EH (cell line): ENCODE data around the gene DAB2IP.
A peak's percentile ranks its signal among the peaks of the same experiment; 100 is the strongest.
"Not testable (repeated sequence)": the region's sequence is repeated elsewhere in the genome, so short reads cannot be mapped to it uniquely, and the experiment has no call there.

Experiments
- DNase-seq: peaks from one replicate; pipeline ENCODE4 v3.0.0-alpha.2; 2015; ENCODE audit warnings: low read depth

The DAB2IP gene

GRCh38 chr9:121776739-121777637 is 125.6 kb downstream of the DAB2IP start:
- no peak for DNase-seq

GRCh38 chr9:121778252-121779225 is 127.1 kb downstream of the DAB2IP start:
- peak; percentile 73 for DNase-seq

DNA sequence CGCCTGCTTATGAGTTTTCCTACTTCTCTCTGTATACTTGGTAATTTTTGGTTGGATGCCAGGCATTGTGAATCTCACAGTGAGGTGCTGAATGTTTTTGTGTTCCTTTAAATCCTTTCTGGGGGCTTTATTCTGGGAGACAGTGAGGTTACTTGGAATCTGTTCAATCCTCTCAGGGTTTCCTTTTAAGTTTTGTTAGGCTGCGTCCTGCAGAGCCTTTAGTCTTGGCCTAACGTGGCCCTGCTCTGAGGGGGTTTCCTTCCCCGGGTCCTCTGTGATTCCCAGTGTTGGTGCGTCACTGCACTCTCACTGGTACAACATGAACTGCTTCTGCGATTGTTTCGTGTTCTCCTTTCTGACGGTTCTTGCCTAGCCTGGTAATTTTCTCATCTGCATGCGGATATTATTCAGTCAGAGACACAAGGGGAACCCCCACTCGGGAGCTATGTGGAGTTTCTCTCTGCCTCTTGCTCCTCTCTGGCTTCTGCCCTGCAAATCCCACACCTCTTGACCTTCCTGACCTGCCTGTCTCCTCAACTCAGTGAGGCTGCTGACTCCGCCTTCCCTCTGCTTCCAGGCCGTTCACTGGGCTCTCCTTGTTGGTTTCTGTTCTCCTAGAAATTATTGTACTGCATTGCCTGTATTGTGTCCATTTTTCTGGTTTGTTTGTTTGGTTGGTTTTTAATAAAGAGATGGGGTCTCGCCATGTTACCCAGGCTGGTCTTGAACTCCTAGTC is 128.1 kb downstream of the DAB2IP start:
- no peak for DNase-seq

DNA sequence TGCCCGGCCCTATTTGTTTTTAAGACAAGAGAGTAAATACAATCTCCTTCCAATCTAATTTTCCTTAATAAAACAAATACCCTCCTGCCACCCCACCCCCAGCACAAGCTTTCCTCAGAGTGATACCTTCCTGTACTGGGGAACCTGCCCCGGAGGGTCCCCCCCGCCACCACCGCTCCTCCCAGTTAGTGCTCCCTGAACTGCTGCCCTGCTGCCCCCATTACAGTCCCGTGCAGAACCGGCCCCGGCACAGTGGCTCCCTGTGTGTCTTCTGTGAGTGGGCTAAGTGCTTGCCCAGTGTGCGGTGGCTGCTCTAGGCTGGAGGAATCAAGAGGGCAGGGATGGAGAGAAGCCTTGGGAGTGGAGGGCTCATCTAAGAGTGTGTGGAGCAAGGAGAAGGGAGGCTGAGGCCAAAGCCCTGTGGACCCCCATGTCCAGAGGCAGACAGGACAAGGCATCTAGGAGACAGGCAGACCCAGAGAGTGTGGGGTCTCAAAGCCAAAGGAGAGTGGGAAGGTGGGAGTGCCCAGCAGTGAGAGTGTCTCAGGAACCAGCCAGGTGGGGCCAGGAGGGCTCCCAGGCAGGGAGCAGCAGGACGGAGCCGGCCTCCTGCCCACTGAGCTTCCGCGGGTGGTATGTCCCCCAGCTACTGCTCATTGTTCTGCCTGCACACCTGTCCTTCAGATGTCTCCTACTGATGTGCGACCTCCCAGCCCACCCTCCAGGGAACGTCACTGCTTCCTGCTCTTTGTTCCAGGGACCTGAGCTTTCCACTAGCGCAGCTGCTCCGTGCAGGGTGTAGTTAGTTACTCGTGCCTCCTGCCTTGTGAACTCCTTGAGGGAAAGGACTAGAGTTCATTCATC is 129.0 kb downstream of the DAB2IP start:
- DNase-seq, result no peak

DNA sequence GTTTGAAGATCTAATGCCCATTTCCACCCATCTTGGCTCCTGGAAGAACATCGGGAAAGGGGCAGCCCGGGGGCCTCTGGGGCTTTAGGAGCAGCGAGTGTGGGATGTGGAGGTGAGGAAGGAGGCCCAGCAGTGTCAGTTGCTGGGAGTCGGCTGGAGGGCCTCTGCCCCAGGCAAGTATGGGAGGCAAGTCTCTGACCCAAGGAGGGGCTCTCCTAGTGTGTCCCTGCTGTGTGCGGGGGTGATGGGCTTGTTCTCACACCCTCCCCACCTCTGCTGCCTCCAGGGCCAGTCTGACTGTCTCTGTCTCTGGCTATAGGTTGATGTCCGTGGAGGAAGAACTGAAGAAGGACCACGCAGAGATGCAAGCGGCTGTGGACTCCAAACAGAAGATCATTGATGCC is 129.7 kb downstream of the DAB2IP start:
- DNase-seq, result no peak

GRCh38 chr9:121781701-121782464 is 130.4 kb downstream of the DAB2IP start:
- DNase-seq, result no peak

- DNase-seq, result no peak
These were observed 131.2 kb downstream of the DAB2IP start for GRCh38 chr9:121782514-121783110.

DNA sequence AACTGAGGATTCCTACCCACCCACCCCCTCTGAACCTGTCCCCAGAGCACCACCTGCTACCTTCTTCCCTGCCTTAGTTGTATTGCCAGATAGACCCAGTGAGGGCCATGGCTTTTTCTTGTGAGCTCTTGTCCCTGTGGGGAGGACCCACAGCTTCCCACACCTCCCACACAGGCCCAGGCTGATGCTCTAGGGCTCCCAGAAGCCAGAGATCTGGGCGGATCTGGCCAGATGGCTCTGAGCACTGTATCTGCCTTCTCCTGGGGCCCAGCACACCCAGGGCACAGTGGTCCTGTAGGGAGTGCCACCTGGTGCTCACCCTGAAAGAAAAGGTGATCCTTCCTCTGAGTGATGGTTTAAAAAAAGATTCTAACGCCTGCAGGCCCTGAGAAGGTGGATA is 131.7 kb downstream of the DAB2IP start:
- no peak for DNase-seq

GRCh38 chr9:121783521-121784507 is 132.4 kb downstream of the DAB2IP start:
- DNase-seq, result no peak

GRCh38 chr9:121784731-121785411 is 133.4 kb downstream of the DAB2IP start:
- no peak for DNase-seq

- no peak for DNase-seq
These were observed 134.5 kb downstream of the DAB2IP start for GRCh38 chr9:121785673-121786542.

GRCh38 chr9:121786543-121786948 is 135.1 kb downstream of the DAB2IP start:
- no peak for DNase-seq

DNA sequence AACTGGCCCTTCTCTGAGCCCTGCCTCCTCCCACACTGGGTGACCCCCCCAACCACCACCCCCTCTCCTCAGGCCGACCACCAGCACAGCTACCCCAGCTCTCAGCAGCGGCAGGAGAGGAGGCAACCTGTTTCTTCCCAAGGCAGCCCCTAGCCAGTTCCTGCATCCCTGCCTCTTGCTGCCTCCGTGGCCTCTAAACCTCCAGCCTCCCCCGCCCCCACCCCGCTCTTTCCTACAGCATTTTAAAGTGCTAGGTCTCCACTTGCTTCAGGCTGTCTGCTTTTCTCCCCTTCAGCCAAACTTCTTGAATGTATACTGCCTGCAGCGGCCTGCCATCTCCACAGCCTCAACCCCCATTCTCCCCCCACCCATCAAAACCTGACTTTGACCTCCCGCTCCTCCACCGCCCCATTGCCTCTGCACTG is 135.6 kb downstream of the DAB2IP start:
- no peak for DNase-seq

DNA sequence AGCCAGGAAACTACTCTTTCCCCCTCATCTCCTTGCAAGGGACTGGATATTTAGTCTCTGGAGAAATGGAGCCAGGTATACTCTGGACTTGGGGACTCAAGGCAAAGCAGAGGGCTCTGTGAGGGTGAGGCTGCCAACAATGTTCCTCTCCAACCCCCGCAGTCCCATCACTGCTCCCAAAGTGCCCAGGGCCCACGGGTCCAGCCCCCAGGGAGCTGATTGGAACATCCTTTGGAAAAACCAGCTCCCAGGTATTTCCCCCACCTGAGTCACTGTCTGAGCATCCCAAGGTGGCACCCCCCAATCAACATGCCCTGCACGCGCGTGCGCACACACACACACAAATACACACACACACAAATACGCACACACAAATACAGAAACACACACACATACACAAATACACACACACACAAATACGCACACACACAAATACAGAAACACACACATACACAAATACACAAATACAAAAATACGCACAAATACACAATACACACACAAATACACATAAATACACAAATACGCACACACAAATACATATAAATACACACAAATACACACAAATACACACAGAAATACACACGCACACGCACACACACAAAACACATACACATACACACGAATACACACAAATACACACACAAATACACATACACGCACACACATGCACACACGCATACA is 137.4 kb downstream of the DAB2IP start:
- no peak for DNase-seq

GRCh38 chr9:121790841-121791240 is 139.4 kb downstream of the DAB2IP start:
- DNase-seq, result no peak

- DNase-seq, result not testable (repeated sequence)
These were observed 141.0 kb downstream of the DAB2IP start for GRCh38 chr9:121792476-121792875.
